Activated T-helper 1 cell treated with anti-CD3 and anti-CD28 coated beads, Interleukin-12 subunit alpha, Interleukin-12 subunit beta, Interleukin-2, Interleukin-4 antibody, amounts not matched to agents 30 ng/mL and 10 ng/mL and 1 ng/mL, durations not matched to agents 14 hours and 24 hours and 36 hours (primary cell): ENCODE results near the gene DDN. TPM values are rescaled to one million over a fixed set of nuclear protein-coding genes. Genes with fewer than 3 reads are reported as not detected.

Experiments
- DNase-seq: peaks from one replicate; pipeline ENCODE4 v3.0.0; 2021; ENCODE audit warnings: low spot score
- H3K27ac Mint-ChIP-seq: one replicate; pipeline ENCODE4 v1.8.0; 2021; ENCODE audit warnings: mild to moderate bottlenecking, mixed read lengths
- H3K27me3 Mint-ChIP-seq: one replicate; pipeline ENCODE4 v1.8.0; 2022; ENCODE audit warnings: mild to moderate bottlenecking, moderate library complexity, mixed read lengths; ENCODE audit not compliant: insufficient read depth
- H3K36me3 Mint-ChIP-seq: one replicate; pipeline ENCODE4 v1.8.0; 2021; ENCODE audit warnings: low read depth, mixed read lengths
- H3K4me1 Mint-ChIP-seq: one replicate; pipeline ENCODE4 v1.8.0; 2021; ENCODE audit warnings: low read depth, mixed read lengths
- H3K4me3 Mint-ChIP-seq: one replicate; pipeline ENCODE4 v1.8.0; 2021; ENCODE audit warnings: mild to moderate bottlenecking, moderate library complexity, mixed read lengths
- H3K9me3 Mint-ChIP-seq: one replicate; pipeline ENCODE4 v1.8.0; 2021; ENCODE audit warnings: mixed read lengths
- intact Hi-C: fragments of 100-400 bp; cut with micrococcal nuclease; formaldehyde crosslinking; loops from one replicate; pipeline ENCODE4 v1.15.1; 2024
- total RNA-seq: library from RNA; stranded (reverse); gene quantifications from 2 replicates; pipeline ENCODE4 v1.2.3, GENCODE V29; 2022

The DDN gene
- total RNA-seq, 1 donor from 2014 or later: 1.1 TPM

DNA sequence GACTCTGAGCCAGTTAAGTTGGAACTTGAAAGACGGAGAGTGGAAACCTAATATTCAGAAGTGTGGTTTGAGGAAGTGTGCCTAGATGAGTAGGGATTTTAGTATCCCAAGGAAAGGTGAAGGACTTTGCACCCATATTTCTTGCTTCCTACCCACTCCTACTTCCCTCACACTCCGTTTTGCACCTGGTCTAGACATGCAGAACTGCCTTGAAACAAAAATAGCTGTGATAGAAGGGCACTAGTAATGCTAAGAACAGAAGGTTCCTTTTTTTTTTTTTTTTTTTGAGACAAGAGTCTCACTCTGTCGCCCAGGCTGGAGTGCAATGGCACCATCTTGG, 41.2 kb downstream of the DDN start:
- intact Hi-C loops: no loop called here
- Mint-ChIP-seq H3K27ac (no peak overlapping the region), H3K27me3 (peaks cover 37% of the 10 kb centered on the region), H3K9me3 (no peaks in the 10 kb centered on the region), H3K4me1 (peaks cover 46% of the 10 kb centered on the region), H3K4me3 (peak overlapping the region; percentile 94), H3K36me3 (peaks cover 18% of the 10 kb centered on the region)
- DNase-seq: no peak

GRCh38 chr12:48957141-48958048, 41.8 kb downstream of the DDN start, which contains the start of gene ARF3:
Gene ARF3, minus strand, starts transcription at chr12:48957487. Its CDS starts 16,392 bp downstream, at chr12:48941095.
- no peaks in the 10 kb centered on the region for H3K9me3 Mint-ChIP-seq

GRCh38 chr12:48956279-48957140, 42.7 kb downstream of the DDN start:
- peaks cover 25% of the 10 kb centered on the region for H3K36me3 Mint-ChIP-seq
- DNase-seq: peak; percentile 13

More at GRCh38 chr12:48957141-48958048, 41.8 kb downstream of the DDN start, which contains the start of gene ARF3:
- H3K36me3 Mint-ChIP-seq: peaks cover 23% of the 10 kb centered on the region
- intact Hi-C loops: loop anchor here (1.0 kb wide), 6 partner anchors 20 to 174 kb away; partner anchors contain the start of genes DDX23, PRKAG1 and TUBA1B
- peaks cover 33% of the 10 kb centered on the region for H3K27me3 Mint-ChIP-seq
- peak within 1 kb of the TSS; percentile 94 for H3K4me3 Mint-ChIP-seq
- H3K4me1 Mint-ChIP-seq: peaks cover 46% of the 10 kb centered on the region
- peak; percentile 91 for DNase-seq
- peak within 1 kb of the TSS; percentile 94 for H3K27ac Mint-ChIP-seq

DNA sequence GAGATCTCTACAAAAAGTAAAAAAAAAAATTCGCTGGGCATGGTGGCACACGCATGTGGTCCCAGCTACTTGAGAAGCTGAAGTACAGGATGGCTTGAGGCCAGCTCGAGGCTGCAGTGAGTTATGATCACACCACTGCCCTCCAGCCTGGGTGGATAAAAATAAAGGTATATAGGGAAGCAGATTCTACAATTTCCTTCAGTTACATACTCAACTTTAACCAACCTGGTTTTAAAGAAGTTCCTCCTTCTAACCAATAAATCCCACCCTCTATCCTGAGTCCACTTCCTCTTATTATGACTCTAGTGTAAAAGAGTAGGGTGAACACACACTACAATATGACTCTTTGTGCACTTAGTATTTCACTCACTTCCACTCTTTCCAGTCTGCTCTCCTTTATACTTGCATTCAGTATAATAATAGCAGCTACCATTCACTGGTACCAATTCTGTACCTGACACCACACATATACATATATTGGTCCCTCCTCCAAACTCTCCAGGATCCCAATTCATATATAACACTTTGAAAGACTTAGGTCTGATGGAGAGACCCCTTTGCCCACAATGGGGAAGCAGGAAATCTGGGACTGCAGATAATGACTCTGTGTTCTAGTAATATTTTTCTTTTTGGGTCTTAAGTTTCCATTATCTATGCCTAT, 44.2 kb downstream of the DDN start:
- Mint-ChIP-seq H3K27ac (no peak overlapping the region), H3K27me3 (peaks cover 13% of the 10 kb centered on the region), H3K4me3 (peak overlapping the region; percentile 94), H3K9me3 (no peaks in the 10 kb centered on the region), H3K4me1 (peaks cover 46% of the 10 kb centered on the region), H3K36me3 (peaks cover 25% of the 10 kb centered on the region)
- intact Hi-C loops: loop anchor here (2.0 kb wide), 1 partner anchor 18 kb away; no protein-coding TSS in a partner anchor
- DNase-seq: no peak

More at GRCh38 chr12:48956279-48957140, 42.7 kb downstream of the DDN start:
- H3K4me3 Mint-ChIP-seq: peak overlapping the region; percentile 94
- H3K9me3 Mint-ChIP-seq: no peaks in the 10 kb centered on the region
- peaks cover 46% of the 10 kb centered on the region for H3K4me1 Mint-ChIP-seq
- H3K27me3 Mint-ChIP-seq: peaks cover 25% of the 10 kb centered on the region
- peak overlapping the region; percentile 94 for H3K27ac Mint-ChIP-seq
- intact Hi-C loops: loop anchor here (1.0 kb wide), 6 partner anchors 21 to 175 kb away; partner anchors contain the start of genes DDX23, PRKAG1 and TUBA1B

DNA sequence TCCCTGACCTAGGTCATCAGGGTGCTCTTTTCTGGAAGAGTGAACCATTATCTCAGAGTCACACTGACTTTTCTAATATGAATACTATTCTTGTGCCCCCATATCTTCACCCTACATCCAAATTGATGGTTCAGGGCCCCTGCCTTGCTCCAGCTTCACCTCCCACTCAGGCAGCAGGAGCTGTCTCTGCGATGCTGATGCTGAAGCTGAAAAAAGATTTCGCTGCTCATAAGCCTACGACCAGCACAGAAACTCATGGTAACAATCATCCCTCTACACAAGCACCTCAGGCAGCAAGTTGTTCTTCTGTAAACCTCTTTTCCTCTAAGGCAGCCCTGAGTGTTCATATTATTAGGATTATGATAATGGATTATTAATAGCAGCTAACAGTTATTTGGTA, 45.1 kb downstream of the DDN start:
- no peak for DNase-seq
- intact Hi-C loops: loop anchor here (2.0 kb wide), 1 partner anchor 17 kb away; no protein-coding TSS in a partner anchor
- H3K9me3 Mint-ChIP-seq: no peaks in the 10 kb centered on the region
- H3K4me1 Mint-ChIP-seq: peaks cover 46% of the 10 kb centered on the region
- H3K4me3 Mint-ChIP-seq: no peak overlapping the region
- peaks cover 27% of the 10 kb centered on the region for H3K36me3 Mint-ChIP-seq
- peaks cover 7% of the 10 kb centered on the region for H3K27me3 Mint-ChIP-seq
- no peak overlapping the region for H3K27ac Mint-ChIP-seq

GRCh38 chr12:48952691-48953090, 46.5 kb downstream of the DDN start:
- intact Hi-C loops: no loop called here
- no peak overlapping the region for H3K4me3 Mint-ChIP-seq
- H3K27ac Mint-ChIP-seq: no peak overlapping the region
- peaks cover 49% of the 10 kb centered on the region for H3K4me1 Mint-ChIP-seq
- H3K36me3 Mint-ChIP-seq: peaks cover 32% of the 10 kb centered on the region
- H3K27me3 Mint-ChIP-seq: no peaks in the 10 kb centered on the region
- DNase-seq: no peak
- H3K9me3 Mint-ChIP-seq: no peaks in the 10 kb centered on the region

GRCh38 chr12:48947727-48948126, 51.4 kb downstream of the DDN start:
- Mint-ChIP-seq H3K4me3 (no peak overlapping the region), H3K4me1 (peaks cover 7% of the 10 kb centered on the region), H3K9me3 (no peaks in the 10 kb centered on the region), H3K27ac (no peak overlapping the region), H3K36me3 (peaks cover 18% of the 10 kb centered on the region), H3K27me3 (no peaks in the 10 kb centered on the region)
- no peak for DNase-seq
- intact Hi-C loops: no loop called here

GRCh38 chr12:48946943-48947342, 52.2 kb downstream of the DDN start:
- H3K4me3 Mint-ChIP-seq: no peak overlapping the region
- H3K4me1 Mint-ChIP-seq: peaks cover 7% of the 10 kb centered on the region
- H3K27me3 Mint-ChIP-seq: no peaks in the 10 kb centered on the region
- no peak overlapping the region for H3K27ac Mint-ChIP-seq
- no peaks in the 10 kb centered on the region for H3K9me3 Mint-ChIP-seq
- H3K36me3 Mint-ChIP-seq: peaks cover 13% of the 10 kb centered on the region
- DNase-seq: no peak
- intact Hi-C loops: no loop called here

GRCh38 chr12:48946205-48946604, 53.0 kb downstream of the DDN start:
- H3K4me1 Mint-ChIP-seq: peaks cover 7% of the 10 kb centered on the region
- no peak overlapping the region for H3K4me3 Mint-ChIP-seq
- DNase-seq: no peak
- H3K36me3 Mint-ChIP-seq: peaks cover 15% of the 10 kb centered on the region
- intact Hi-C loops: no loop called here
- no peak overlapping the region for H3K27ac Mint-ChIP-seq
- no peaks in the 10 kb centered on the region for H3K9me3 Mint-ChIP-seq
- H3K27me3 Mint-ChIP-seq: no peaks in the 10 kb centered on the region

Other genes starting within 250 kb of the DDN start
- gene ADCY6, start 210.3 kb downstream of the DDN start, total RNA-seq: 0.32 and 0.78 TPM in 2 replicates
- gene CACNB3, start 180.9 kb downstream of the DDN start, total RNA-seq: 11.4 and 13.1 TPM in 2 replicates
- 120 and 127 TPM in 2 replicates for gene DDX23, start 147.2 kb downstream of the DDN start, total RNA-seq
- gene RND1, start 133.5 kb downstream of the DDN start, total RNA-seq: 7.9 and 9.3 TPM in 2 replicates
- 62.7 and 67.9 TPM in 2 replicates for gene FKBP11, start 73.9 kb downstream of the DDN start, total RNA-seq
- 116 and 117 TPM in 2 replicates for gene ARF3, start 41.9 kb downstream of the DDN start, total RNA-seq
- gene WNT10B, start 27.6 kb downstream of the DDN start, total RNA-seq: 0.13 and 0.37 TPM in 2 replicates
- gene WNT1, start 21.1 kb downstream of the DDN start, total RNA-seq: 0.21 and 0.24 TPM in 2 replicates
- 85.0 and 85.1 TPM in 2 replicates for gene PRKAG1, start 19.4 kb upstream of the DDN start, total RNA-seq
- 107 and 109 TPM in 2 replicates for gene KMT2D, start 61.4 kb upstream of the DDN start, total RNA-seq
- 8.6 and 10.7 TPM in 2 replicates for gene RHEBL1, start 70.6 kb upstream of the DDN start, total RNA-seq
- 0.10 TPM in 1 of 2 replicates, not detected in the other for gene DHH, start 95.4 kb upstream of the DDN start, total RNA-seq
- gene LMBR1L, start 111.5 kb upstream of the DDN start, total RNA-seq: 50.4 and 52.5 TPM in 2 replicates
- 1,521 TPM in 2 replicates for gene TUBA1B, start 132.0 kb upstream of the DDN start, total RNA-seq
- 46.7 and 47.2 TPM in 2 replicates for gene TUBA1A, start 189.7 kb upstream of the DDN start, total RNA-seq